Hepatocyte (in vitro differentiated cells): ENCODE data around the gene CDK6.

Experiments
- EZH2 ChIP-seq: fragments of 200-600 bp; sonication (generic); IDR thresholded peaks from 2 replicates; pipeline ENCODE4 v1.6.1; 2016; ENCODE audit warnings: antibody characterized with exemption, mild to moderate bottlenecking, borderline replicate concordance
- EZH2phosphoT487 ChIP-seq: fragments of 200-600 bp; sonication (generic); IDR thresholded peaks from one replicate; pipeline ENCODE4 v1.6.1; 2018; ENCODE audit warnings: antibody characterized with exemption, mild to moderate bottlenecking, low read depth, moderate library complexity; ENCODE audit not compliant: unreplicated experiment, severe bottlenecking
- TF ChIP-seq, protein P1 (sequence below): fragments of 200-600 bp; sonication (generic); IDR thresholded peaks from 2 replicates; pipeline ENCODE4 v1.5.1; 2016; ENCODE audit warnings: antibody characterized with exemption, mild to moderate bottlenecking; ENCODE audit not compliant: poor library complexity

DNA sequence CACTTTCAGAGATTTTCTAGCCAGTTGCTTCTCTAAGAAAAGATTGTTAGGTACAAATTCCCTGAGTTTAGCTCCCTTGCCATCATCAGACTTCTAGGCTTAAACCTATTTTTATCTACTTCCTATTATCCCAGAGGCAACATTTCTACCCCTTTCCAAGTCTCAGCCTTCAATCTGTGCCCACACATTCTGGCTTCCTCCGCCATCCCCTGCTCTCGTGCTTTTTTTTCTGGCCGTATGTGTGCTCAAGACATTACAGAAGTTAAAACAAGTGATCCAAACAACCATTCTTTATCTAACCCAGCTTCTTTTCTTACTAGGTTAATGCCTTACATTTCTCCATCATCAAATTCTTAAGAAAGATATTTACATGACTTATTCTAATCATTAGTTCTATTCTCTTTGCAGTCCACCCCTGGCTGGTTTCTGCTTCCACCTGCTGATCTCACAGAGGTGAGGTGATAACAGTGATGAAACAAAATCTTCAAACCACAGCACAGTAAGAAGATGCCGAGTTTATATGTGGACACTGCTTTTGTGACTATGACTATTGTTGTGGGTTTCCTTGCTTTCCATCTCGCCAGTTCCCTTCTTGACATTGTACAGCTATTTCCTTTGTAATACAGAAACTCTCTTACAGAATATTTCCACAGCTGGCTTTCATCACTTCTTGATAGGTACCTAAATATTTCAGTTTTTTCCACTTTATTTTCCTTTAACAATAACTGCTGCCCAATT, 18.3 kb upstream of the CDK6 start:
- TF ChIP-seq, protein P1, sequence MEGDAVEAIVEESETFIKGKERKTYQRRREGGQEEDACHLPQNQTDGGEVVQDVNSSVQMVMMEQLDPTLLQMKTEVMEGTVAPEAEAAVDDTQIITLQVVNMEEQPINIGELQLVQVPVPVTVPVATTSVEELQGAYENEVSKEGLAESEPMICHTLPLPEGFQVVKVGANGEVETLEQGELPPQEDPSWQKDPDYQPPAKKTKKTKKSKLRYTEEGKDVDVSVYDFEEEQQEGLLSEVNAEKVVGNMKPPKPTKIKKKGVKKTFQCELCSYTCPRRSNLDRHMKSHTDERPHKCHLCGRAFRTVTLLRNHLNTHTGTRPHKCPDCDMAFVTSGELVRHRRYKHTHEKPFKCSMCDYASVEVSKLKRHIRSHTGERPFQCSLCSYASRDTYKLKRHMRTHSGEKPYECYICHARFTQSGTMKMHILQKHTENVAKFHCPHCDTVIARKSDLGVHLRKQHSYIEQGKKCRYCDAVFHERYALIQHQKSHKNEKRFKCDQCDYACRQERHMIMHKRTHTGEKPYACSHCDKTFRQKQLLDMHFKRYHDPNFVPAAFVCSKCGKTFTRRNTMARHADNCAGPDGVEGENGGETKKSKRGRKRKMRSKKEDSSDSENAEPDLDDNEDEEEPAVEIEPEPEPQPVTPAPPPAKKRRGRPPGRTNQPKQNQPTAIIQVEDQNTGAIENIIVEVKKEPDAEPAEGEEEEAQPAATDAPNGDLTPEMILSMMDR = no peak
- TF ChIP-seq EZH2 (no peak), EZH2phosphoT487 (no peak)
